ENCODE measurements around the gene SPRED2.

Gene SPRED2

GRCh38 chr2:65438137-65438899 lies 5.9 kb upstream of the SPRED2 start:
- no peak for DNase-seq

GRCh38 chr2:65437392-65438135 lies 5.2 kb upstream of the SPRED2 start:
- no peak for DNase-seq

- no peak for DNase-seq
Measured at GRCh38 chr2:65436824-65437221, 4.4 kb upstream of the SPRED2 start.

GRCh38 chr2:65436169-65436823 lies 3.9 kb upstream of the SPRED2 start:
- peak; percentile 9 for DNase-seq

GRCh38 chr2:65435625-65436168 lies 3.3 kb upstream of the SPRED2 start:
- peak; percentile 1 for DNase-seq

- no peak for DNase-seq
Measured at GRCh38 chr2:65434592-65435241, 2.3 kb upstream of the SPRED2 start.

- DNase-seq = peak; percentile 27
Measured at GRCh38 chr2:65431421-65432226, 775 bp downstream of the SPRED2 start.

GRCh38 chr2:65430603-65431420 lies 1.6 kb downstream of the SPRED2 start:
- peak; percentile 52 for DNase-seq

GRCh38 chr2:65429786-65430602 lies 2.4 kb downstream of the SPRED2 start:
- DNase-seq = no peak

GRCh38 chr2:65427532-65427931 lies 4.9 kb downstream of the SPRED2 start:
- no peak for DNase-seq

- no peak for DNase-seq
Measured at GRCh38 chr2:65425276-65425675, 7.1 kb downstream of the SPRED2 start.

- DNase-seq = no peak
Measured at GRCh38 chr2:65424391-65424790, 8.0 kb downstream of the SPRED2 start.

- DNase-seq = no peak
Measured at GRCh38 chr2:65421432-65421748, 11.0 kb downstream of the SPRED2 start.

GRCh38 chr2:65420712-65421431 lies 11.5 kb downstream of the SPRED2 start:
- DNase-seq = no peak

- DNase-seq = no peak
Measured at GRCh38 chr2:65417509-65418085, 14.8 kb downstream of the SPRED2 start.

- no peak for DNase-seq
Measured at GRCh38 chr2:65416945-65417344, 15.5 kb downstream of the SPRED2 start.

GRCh38 chr2:65416321-65416720 lies 16.1 kb downstream of the SPRED2 start:
- no peak for DNase-seq

- no peak for DNase-seq
Measured at GRCh38 chr2:65415091-65415490, 17.3 kb downstream of the SPRED2 start.

- no peak for DNase-seq
Measured at GRCh38 chr2:65413610-65414009, 18.8 kb downstream of the SPRED2 start.

Measured in activated effector memory CD4-positive, alpha-beta T cell treated with Interleukin-2 at 50 U/mL for 16 hours (primary cell).